ENCODE measurements around the gene RAB4A.
A peak's percentile ranks its signal among the peaks of the same experiment; 100 is the strongest.

The RAB4A gene

GRCh38 chr1:229341774-229342655 is 71.1 kb downstream of the RAB4A start:
- DNase-seq: peak; percentile 45

- DNase-seq: no peak
Observed at GRCh38 chr1:229342656-229343569, 72.0 kb downstream of the RAB4A start, which contains the start of gene CCSAP. Gene CCSAP, minus strand, starts transcription at chr1:229343047. Its CDS starts 582 bp downstream, at chr1:229342465.

DNA sequence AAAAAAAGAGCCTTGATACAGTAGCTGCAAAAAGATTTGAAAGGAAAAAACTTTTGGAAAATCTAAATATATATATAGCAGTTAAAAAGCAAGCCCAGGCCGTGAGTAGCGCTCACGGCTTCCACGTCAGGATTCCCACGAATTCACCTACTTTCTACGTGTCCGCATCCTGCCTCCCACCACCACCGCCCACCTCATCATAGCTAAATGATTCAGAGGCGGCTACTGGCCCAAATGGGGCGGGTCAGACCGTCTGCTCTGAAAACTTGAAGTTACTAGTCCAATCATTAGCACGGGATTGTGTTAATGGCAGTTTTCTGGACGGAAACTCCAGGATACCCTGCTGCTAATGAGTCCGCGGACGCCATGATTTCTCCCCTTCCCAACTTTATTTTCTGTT is 73.2 kb downstream of the RAB4A start:
- no peak for DNase-seq

DNA sequence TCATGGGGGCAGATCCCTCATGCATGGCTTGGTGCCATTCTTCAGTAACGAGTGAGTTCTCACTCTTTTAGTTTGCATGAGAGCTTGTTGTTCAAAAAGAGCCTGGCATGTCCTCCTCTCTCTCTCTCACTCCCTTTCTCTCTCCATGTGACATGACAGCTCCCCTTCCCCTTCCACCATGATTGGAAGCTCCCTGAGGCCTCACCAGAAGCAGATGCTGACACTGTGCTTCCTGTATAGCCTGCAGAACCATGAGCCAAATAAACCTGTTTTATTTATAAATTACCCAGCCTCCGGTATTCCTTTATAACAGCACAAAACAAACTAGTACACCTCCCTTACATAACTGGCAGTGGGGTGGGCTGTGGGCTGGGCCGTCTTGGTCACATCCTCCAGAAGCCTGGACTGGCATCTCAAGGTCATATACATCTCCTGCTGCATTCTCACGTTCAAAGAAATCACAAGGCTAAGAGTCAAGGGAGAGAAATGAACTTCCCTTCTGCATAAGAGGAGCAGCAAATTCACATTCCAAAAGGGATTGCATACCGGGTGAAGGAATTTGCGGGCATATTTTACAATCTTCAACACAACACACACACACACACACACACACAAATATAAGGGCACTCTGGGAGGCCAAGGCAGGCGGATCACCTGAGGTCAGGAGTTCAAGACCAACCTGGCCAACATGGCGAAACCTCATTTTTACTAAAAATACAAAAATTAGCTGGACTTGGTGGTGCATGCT is 74.2 kb downstream of the RAB4A start:
- no peak for DNase-seq

DNA sequence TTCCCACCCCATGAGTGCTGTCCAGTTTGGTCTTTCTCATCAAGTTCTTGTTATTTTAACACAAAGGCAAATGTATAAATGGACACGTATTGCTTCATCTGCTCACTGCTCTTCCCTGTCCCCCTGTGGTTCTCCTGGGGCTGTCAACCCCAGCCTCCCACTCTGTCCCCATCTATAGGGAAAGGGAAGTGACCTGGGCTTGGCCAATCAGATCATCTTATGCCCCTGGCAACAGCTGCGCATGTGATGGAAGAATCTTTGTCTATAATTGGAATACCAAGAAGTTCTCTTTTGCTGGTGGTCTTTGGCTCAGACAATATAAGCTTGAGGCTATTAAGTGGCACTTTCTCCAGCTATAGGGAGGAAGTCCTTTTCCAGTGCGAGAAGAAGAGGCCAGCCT is 76.6 kb downstream of the RAB4A start:
- DNase-seq: no peak

DNA sequence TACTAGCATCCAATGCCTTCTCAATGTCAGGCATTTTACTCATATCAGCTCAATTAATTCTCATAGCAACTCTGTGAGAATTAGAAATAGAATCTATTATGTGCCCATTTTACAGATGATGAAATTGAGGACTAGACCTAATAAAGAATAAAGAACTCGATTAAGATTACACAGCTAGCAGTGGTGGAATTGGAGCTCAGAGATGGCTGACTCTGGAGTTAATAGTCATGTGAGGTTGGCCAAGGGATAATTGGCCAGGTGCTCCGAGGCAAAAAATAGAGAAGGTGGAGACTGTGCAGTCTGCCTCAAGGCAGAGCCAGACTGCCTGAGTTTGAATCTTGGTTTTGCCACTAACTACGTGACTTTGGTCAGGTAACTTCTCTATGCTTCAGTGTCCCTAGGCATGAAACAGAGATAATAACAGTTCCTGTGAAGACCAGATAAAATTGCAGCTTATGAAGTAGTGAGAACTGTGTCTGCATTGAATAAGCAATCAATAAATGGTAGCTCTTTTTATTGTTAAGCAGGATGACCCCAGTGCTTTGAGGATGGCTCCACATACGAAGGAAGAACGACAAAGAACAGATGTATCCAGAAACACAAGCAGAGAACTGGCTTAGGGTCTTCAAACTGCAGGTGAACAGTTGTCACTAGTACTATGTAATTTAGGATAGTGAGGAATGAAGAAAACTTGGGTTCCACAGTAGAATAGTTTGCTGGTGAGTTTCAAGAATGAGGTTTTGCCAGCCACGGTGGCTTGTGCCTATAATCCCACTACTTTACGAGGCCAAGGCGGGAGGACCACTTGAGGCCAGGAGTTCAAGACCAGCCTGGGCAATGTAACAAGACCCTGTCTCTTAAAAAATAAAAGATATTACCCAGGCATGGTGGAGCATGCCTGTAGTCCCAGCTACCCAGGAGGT is 78.8 kb downstream of the RAB4A start:
- no peak for DNase-seq

GRCh38 chr1:229352975-229353374 is 82.1 kb downstream of the RAB4A start:
- DNase-seq: no peak

DNA sequence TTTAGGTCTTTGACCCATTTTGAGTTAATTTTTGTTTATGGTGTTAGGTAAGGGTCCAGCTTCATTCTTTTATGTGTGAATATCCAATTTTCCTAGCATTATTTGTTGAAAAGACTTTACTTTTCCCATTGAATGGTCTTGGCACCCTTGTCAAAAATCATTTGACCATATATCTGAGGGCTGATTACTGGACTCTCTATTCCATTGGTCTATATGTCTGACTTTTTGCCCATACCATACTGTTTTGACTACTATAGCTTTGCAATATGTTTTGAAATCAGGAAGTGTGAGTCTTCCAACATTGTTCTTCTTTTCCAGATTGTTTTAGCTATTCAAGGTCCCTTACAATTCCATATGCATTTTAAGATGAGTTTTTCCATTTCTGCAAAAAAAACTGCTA is 83.3 kb downstream of the RAB4A start:
- no peak for DNase-seq
